GM12872 (cell line): ENCODE results near the gene ALG12.

Source experiments
- TF ChIP-seq, protein P1 (sequence below): IDR thresholded peaks from 3 replicates; pipeline ENCODE4 v1.5.1; 2011; ENCODE audit warnings: low read depth, mild to moderate bottlenecking, low read length, moderate library complexity; ENCODE audit not compliant: insufficient read depth

The ALG12 gene

DNA sequence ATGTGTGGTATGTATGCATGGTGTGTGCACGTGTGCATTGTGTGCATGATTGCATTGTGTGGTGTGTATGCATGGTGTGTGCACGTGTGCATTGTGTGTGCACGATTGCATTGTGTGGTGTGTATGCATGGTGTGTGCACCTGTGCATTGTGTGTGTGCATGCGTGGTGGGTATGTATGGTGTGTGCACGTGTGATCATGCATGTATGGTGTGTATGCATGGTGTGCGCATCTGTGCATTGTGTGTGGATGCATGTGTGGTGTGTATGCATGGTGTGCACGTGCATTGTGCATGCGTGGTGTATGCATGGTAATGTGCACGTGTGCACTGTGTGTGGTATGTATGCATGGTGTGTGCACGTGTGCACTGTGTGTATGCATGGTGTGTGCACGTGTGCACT, 16.8 kb downstream of the ALG12 start:
- TF ChIP-seq, protein P1, sequence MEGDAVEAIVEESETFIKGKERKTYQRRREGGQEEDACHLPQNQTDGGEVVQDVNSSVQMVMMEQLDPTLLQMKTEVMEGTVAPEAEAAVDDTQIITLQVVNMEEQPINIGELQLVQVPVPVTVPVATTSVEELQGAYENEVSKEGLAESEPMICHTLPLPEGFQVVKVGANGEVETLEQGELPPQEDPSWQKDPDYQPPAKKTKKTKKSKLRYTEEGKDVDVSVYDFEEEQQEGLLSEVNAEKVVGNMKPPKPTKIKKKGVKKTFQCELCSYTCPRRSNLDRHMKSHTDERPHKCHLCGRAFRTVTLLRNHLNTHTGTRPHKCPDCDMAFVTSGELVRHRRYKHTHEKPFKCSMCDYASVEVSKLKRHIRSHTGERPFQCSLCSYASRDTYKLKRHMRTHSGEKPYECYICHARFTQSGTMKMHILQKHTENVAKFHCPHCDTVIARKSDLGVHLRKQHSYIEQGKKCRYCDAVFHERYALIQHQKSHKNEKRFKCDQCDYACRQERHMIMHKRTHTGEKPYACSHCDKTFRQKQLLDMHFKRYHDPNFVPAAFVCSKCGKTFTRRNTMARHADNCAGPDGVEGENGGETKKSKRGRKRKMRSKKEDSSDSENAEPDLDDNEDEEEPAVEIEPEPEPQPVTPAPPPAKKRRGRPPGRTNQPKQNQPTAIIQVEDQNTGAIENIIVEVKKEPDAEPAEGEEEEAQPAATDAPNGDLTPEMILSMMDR, result no peak

GRCh38 chr22:49900441-49901230, 17.6 kb downstream of the ALG12 start:
- TF ChIP-seq, protein P1, result no peak

GRCh38 chr22:49899530-49899929, 18.7 kb downstream of the ALG12 start:
- TF ChIP-seq, protein P1, result no peak

- TF ChIP-seq, protein P1, result no peak
Observed at GRCh38 chr22:49897015-49897684, 21.1 kb downstream of the ALG12 start.

- TF ChIP-seq, protein P1, result no peak
Observed at GRCh38 chr22:49896201-49896600, 22.0 kb downstream of the ALG12 start.

DNA sequence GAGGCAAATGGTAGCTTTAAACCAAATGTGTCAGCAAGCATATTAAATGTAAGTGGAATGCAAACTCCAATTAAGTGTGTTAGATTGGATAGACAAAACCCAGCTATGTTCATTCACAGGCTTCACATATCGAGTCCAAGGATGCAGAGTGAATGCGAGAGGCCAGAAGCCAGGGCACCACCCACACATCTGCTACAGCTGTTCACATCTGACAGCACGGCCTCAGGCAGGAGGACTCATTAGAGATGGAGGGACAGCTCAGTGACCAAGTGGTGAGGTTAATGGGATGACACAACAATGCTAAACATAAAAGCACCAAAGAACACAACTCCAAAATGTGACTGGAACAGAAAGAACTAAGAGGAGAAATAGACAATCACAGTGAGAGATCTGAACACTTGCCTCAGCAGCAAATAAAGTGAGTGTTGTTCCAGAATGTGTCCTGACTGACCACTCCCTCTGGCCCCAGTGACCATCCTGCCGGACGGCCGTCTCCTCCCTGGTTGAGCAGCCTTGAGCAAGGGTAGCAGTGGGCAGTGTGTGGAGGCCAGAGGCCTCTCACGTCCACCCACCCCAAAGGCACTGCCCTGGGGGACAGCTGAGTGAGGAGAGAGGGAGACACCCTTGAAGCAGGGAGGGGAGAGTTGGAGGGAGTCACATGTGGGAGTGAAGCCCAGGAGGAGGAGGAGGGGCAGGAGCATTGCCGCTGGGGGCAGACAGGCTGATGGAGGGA, 23.8 kb downstream of the ALG12 start:
- TF ChIP-seq, protein P1, result no peak

- TF ChIP-seq, protein P1, result no peak
Observed at GRCh38 chr22:49893025-49893424, 25.2 kb downstream of the ALG12 start.
